HG02938 (cell line): ENCODE results near the gene LIPF.
"Not testable (repeated sequence)": the region's sequence is repeated elsewhere in the genome, so short reads cannot be mapped to it uniquely, and the experiment has no call there.

Experiments used
- ATAC-seq: cut with Tn5 transposase; IDR thresholded peaks from one replicate; pipeline ENCODE4 v1.9.1; 2021; ENCODE audit warnings: mild to moderate bottlenecking, moderate library complexity; ENCODE audit not compliant: unreplicated experiment

LIPF gene

DNA sequence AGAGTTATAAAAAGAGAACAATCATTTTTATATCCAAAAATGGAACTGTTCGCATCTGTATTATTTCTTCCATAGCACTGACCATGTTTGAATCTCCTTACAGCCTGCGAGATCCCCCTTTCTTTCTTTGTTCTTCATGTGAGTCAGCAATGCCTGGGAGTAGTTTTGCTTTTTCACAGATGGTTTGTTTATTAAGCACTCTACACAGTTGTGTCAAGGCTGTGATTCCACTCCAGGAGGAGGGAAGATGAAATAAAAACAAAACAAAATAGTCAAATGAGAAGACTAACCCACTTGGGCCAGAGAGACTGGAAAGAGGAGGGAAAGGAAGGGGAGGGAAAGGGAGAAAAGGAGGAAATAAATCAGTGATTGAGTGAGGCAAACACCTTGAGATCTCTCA lies 7.8 kb downstream of the LIPF start:
- no peak for ATAC-seq

DNA sequence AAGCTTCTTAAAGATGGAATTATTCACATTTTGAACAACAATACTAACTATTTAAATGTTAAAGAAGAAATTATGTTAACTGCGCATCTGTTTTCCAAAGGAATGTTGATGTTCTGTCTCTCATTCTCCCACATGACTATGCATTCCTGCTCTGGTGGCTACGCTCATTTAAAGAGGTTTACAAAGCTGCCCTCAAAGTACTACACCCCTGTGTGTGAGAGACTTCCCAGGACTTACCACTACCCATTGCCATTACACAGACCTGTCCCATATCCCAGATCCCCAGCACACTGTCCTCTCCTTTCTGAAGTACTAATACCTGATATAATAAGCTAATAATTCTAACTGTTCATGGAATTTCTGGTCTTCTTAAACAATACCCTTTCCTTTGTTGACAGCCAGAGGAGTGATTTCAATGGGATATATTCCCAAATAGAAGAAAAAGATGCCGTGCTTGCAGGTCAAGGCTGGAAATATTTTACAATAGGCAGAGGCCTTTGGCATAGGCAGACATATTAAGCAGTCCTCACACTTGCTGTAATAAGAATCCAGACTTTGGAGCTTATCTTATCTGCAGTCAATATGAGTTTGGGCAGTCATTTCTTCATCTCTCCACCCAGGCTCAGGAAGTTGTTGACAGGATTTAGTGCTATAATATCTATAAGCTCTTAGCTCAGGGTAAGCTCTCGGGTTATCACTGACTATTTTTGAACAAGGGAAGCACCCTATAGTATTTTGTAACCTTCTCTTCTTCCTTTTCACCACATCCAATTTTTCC lies 12.2 kb downstream of the LIPF start:
- ATAC-seq = no peak

DNA sequence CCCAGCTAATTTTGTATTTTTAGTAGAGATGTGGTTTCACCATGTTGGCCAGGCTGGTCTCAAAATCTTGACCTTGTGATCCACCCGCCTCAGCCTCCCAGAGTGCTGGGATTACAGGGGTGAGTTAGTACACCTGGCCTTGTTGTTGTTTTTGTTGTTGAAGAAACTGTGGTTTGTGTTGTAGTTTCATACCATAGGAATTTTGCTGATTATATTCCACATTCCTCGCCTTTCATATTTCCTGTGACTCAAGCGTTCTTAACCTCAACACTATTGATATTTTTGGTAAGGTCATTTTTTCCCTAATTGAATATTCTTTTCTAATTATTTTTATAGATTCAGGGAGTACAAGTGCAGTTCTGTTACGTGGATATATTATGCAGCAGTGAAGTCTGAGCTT lies 16.7 kb downstream of the LIPF start:
- ATAC-seq = no peak

DNA sequence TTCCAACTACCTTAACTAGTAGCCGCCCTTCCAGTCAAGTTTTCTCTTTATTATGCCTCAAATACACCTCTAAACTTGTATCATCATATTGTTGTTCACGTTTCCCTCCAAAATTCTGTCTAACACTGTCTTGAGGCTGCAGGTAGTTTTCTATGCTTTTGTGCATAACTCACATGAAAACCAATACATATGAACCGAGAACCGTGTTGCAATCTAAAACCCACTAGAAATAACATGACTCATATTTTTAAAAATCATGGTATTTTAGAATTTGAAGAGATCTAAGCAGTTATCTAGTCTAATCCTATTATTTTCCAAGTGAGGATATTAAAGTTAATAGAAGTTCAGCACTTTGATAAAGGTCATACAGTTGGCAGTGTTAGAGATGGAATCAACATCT lies 18.2 kb downstream of the LIPF start:
- ATAC-seq = no peak

DNA sequence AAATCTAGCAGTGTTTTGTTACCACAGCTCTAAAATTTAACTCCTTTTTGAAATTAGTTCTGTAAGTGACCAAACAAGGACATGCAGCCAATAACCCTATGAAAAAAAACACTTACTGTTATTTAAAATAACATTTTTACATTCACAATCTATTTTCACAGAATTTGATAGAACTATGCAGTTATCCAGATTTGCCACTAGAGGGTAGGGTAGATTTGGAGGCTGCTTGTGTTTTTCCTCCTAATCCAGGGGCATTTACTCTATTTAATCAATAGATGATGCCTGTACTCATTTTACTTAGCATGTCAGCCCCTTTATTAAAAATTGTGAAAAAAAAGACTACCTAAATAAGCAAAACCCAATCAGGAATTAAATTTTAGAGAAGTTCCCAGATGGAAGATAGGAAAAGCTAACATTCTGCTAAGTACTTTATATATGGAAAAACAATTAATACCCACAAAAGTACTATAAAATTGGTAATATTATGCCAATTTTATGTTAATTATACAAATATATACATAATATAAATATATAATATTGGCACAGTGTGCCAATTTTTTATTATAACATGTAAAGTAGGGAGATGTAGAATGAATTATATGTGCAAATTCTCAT lies 23.7 kb downstream of the LIPF start:
- ATAC-seq = no peak

DNA sequence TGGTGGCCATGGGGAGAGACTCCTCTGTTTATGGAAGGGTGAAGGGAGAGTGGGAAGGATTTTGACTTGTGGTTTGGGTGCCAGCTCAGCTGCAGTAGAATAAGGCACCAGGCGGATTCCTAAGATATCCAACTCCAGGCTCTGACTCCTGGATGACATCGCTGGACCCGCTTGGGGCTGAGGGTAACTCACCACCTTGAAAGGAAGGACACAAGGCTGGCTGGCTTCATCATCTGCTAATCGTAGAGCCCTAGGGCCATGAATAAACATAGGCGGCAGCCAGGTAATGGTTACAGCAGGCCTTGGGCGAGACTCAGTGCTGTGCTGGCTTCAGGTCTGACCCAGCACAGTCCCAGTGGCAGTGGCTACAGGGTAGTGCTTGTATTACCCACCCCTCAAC lies 25.1 kb downstream of the LIPF start:
- ATAC-seq = no peak

DNA sequence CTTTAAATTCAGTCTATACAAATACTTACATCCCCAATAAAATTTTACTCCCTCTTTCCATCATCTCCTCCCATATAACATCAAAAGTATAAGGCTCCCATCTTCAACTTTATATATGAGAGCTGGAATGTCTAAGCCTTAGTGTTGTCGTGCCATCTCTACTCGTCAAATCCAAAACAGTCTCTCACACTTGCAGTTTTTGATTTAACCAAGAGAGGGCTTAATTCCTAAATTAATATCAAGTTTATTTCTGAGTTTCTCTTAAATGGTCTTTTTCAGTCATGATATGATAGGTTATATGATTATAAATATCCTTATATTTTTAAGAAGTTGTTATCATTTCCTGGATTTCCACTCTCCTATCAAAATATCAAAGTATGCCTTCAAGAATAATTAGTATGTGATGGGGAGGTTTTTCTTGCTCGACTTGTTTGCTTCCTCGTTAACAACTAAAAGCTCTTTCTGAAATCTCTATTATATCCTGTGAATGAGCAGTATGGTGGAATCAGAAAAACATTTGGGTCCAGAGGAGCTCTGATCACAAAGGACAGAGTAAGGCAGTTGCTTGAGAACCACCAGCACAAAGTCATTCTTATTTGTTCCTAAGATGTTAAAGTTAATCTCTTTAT lies 29.3 kb downstream of the LIPF start:
- no peak for ATAC-seq

DNA sequence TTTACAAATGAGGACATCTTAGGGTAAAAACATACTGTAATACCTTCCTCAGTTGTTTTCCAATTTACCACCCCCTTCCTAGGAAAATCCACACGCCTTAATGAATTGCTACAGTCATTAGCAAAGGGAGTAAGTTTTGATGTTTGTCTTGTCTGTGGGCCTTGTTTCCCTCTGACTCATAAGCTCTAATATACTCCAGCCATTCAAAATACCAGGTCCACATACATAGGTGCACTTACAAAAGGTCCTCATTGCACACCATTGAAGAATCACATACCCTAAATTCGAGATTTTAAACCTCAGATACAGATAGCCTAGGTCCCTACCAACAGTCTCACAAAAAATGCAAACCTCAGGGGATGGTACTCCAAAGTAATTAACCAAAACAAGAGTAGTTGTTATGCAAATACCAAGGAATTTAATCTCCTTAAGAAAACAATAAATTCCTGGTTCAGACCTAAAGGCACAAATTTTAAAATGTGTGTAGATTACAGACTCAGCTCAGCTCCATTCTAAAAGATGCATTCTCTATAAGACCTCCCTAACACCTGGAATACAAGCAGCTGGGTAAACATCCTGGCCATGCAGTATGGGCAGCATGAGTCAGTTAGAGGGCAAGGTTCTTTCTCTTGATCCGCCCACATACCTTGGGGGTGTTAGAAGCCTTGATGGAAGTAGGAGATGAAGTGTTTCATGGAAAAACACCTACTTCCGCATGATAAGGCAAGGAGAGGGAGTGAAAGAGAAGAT lies 38.8 kb downstream of the LIPF start:
- ATAC-seq = no peak

DNA sequence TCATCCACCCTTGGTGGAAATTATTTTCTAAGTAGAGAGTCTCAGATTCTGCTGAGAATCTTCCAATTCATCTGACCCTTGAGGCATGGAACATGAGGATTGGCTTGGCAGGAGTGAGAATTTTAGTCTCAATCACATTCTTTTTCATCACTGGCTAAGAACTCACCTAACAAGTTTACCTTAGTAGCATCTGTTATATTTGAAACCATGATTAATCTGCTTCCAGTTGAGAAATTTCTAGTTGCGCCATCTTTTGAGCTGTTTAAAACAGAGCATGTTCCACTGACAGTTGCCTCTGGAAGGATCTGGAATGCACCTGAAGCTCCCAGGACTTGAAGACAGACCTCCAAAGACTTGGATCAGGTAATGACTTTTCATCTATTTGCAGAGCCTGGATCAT lies 41.7 kb downstream of the LIPF start, which contains the start of gene LIPK:
LIPK (plus strand) TSS at position 292 of the 400 bp plus-strand sequence. CDS start 18,295 bp downstream, outside the sequence.
- ATAC-seq = no peak

DNA sequence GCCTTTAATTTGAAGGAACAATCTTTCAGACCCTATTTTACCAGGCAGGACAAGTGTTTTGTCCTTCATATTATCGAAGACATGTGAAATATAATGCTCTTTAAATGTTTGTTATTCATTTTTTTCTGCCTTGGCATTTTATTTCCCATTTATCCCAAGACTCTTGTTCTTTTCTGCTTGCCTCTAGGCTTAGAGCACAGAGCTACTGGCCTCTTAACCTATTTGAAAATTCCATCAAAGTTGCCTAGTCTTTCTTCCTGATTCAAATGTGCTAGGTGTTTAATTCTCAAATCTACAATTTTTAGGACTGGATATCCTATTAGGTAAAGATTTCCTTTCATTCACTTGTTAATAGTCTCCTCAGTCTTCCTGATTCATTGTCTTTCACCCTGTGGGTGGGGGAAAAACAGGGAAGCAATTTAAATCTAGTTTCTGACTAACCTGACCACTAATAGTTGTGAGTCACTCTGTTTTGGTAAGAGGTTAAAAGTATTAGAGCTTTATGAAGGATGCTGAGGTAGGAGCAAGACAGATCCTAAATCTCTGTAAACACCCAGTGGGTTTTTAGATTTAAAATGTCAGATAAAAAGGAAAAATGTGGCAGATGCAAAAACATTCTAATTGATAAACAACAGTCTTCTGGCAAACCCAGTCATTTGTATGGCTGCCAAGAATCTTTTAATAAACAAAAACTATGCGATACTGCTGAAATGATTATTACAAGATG lies 43.4 kb downstream of the LIPF start:
- ATAC-seq = no peak

DNA sequence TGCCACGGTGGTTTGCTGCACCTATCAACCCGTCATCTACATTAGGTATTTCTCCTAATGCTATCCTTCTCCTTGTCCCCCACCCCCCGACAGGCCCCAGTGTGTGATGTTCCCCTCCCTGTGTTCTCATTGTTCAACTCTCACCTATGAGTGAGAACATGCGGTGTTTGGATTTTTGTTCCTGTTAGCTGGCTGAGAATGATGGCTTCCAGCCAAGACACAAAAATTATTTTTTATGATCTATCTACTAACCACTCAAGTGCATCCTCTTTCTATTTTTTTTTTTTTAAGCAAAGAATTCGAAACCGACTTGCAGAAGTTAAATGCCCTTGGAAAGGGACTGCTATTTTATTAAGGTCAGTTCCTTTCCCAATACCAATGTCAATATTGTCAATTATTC lies 45.1 kb downstream of the LIPF start:
- not testable (repeated sequence) for ATAC-seq

DNA sequence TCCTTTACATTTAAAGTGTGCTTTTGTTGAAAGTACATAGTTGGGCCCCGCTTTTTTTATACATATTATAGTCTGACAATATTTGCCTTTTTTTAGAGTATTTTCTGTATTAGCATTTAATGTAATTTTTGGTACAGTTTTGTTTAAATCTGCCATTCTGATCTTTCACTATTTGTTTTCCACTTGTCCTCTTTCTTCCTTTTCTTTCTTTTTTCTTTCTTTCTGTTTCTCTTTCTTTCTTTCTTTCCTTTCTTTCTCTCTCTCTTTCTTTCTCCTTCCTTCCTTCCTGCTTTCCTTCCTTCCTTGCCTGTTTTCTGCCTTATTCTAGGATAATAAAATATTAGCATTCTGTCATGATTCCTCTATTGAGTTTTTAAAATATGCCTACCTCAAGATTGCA lies 51.3 kb downstream of the LIPF start:
- no peak for ATAC-seq

DNA sequence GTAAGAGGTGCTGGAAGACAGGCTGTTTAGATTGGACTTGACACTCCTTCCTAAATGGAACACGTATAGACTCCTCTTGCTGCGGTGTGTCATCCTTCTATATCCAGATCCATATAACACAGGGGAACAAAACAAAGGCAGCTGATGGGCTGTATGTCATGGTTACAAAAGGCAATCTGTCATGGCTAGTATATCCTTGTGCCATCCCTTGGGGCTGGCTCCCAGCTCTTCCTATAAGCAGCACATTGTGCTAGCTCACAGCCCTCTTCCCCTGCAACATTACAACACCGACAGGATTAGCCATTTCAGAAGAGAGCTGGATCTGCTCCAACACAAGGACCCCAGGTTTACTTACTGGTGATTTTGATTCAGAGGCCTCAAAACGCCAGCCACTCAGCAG lies 57.1 kb downstream of the LIPF start:
- no peak for ATAC-seq

DNA sequence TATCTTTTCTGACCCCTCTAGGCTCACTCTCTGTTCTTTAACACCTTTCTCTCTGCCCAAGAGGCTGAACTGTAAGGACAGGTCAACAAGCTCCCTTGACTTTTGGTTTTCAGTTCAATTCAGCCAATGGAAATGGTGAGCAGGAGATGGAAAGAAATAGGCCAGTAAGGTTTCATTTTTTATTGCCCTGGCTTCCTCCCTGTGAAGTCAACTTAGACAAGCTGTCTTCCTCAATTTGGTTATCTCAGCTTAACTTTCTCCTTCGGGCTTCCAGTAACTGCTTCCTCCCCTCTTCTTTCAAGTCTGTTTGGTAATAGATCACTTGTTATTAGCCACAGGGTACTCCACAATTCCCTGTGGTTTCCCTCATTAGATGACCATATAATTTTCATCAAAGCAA lies 61.6 kb downstream of the LIPF start:
- no peak for ATAC-seq

DNA sequence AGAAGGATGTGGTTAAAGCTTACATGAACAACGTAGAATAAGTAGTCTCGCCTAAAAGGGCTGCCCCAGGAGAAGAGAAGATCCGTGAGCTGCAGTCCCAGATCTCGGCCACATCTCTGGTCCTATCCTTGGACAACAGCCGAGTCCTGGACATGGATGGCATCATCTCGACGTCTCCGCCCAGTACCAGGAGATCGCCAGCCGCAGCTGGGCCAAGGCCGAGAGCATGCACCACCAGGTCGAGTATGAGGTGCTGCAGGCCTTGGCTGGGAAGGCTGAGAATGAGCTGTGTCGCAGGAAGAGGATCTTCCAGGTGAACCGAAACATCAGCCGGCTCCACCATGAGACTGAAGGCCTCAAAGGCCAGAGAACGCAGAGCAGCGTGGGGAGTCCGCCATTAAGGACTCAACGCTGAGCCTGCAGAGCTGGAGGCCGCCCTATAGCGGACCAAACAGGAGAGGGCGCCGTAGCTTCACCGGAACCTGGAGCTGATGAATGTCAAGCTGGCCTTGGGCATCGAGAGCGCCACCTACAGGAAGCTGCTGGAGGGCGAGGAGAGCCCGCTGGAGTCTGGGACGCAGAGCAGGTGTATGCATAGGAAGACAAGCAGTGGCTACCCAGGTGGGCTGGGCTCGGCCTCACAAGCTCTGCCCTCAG lies 64.0 kb downstream of the LIPF start:
- no peak for ATAC-seq
